Stimulated activated CD8-positive, alpha-beta memory T cell treated with anti-CD3 and anti-CD28 coated beads, Interleukin-2, amount 100 ng/mL, for 1 hour (primary cell): Measurements from ENCODE around the gene ABCD3.

ENCODE experiments used
- DNase-seq, 2 donors: peaks; one replicate each; pipeline ENCODE4 v3.0.0-alpha.2; 2020; ENCODE audit warnings: low read depth in 2 of 2

Gene ABCD3

DNA sequence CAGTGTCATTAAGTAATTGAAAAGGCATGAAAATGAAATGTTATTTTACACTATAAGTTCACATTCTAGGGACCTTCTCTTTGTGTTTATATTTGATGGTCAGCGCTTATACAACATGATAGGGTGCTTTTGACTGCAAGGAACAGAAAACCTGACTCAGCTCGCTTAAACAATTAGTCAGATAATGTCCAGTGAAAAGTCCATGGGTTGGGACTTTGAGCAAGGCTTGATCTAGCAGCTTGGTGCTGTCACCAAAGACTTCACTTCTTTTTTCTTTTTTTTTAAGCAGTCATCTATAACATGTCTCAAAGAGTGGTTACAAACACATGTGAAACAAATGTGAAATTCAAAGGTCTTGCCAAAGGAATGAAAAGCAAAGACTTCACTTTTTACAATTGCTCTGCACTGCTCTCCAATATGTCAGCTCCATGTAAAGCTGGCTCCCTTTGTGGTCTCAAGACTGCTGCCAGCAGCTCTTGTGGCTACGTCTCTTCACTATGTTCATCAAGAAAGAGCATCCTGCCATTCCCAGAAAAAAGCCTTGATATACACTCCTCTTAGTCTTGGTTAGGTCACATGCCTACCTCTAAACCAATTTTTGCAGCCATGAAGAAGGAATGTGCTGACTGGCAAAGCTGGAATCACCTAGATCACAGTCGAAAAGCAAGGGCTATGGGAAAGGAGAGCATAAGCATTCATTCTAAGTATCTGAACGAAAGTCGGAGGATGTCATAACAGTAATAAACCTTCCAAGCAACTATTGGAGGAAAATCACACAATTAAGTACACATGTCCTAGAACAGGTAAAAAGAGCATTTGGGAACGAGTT lies 108.2 kb downstream of the ABCD3 start:
- no peak for DNase-seq

DNA sequence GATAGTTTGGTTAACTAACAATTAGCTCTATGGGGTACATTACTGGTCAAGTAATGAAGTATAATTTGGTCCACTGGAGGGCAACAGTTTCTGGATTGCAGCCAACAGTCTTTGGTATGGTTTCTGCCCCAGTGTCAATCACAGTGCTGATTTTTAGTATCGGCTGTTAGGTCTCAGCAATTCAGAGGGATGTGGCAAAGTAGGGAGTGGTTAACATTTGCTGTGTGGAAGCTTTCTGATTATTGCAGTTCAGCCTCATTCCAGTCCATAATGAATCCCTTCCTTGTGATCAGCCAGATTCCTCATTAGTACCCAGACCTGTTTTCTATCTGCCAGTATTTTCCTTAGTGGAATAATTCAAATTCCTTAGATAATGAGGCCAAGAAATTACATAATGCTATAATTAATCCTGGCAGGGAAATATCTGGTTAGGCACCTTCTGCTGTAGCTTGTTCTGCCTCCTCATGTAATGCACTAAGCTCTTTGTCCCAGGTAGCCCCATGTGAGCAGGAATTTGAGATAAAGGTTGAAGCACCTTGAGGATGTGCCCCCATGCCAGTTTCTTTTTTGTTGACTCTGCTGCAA lies 109.3 kb downstream of the ABCD3 start:
- DNase-seq: no peak

GRCh38 chr1:94528299-94528698 lies 110.1 kb downstream of the ABCD3 start:
- no peak for DNase-seq

DNA sequence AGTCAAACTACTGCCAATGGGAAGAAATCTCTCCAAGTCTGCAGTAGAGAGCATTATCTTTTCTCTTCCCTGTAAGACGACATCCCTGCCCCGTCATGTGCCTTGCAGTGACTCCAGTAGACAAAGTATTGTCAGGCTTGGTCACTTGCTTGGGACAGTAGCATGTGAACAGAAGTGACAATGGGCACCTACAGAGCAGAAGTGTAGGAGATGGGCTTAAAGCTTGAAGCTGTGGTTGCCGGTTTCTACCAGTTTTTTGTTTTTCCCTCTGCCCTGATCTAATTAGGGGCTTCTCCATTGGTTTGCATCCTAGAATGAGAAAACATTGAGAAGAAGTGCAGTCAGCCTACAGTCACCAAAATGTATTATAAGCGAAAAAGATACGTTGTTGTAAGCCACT lies 110.6 kb downstream of the ABCD3 start:
- no peak for DNase-seq

- DNase-seq: no peak
Measured at GRCh38 chr1:94529416-94529815, 111.2 kb downstream of the ABCD3 start.

GRCh38 chr1:94530373-94530878 lies 112.2 kb downstream of the ABCD3 start:
- DNase-seq: no peak

GRCh38 chr1:94531664-94532063 lies 113.5 kb downstream of the ABCD3 start:
- DNase-seq: no peak

- no peak for DNase-seq
Measured at GRCh38 chr1:94532077-94532476, 113.9 kb downstream of the ABCD3 start.

DNA sequence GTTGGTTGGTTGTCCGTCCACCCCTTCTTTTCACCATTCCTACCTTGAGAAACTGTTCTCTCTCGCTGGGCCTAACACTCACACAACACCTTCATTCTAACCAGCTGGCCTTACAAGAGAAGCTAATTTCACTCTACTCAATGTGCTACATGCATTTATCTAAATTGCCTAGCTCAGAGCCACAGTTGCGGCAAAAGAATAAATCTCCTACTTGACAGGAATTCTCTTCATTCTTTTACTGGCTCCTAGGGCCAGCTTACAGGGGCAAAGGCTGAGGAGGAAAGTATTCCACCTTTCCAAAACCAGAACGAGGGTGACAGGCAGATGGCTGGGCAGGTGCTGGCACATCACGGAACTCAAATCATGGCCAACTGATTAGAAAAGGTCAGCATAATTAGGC lies 116.9 kb downstream of the ABCD3 start:
- DNase-seq: no peak

- DNase-seq: no peak
Measured at GRCh38 chr1:94535879-94536278, 117.7 kb downstream of the ABCD3 start.

DNA sequence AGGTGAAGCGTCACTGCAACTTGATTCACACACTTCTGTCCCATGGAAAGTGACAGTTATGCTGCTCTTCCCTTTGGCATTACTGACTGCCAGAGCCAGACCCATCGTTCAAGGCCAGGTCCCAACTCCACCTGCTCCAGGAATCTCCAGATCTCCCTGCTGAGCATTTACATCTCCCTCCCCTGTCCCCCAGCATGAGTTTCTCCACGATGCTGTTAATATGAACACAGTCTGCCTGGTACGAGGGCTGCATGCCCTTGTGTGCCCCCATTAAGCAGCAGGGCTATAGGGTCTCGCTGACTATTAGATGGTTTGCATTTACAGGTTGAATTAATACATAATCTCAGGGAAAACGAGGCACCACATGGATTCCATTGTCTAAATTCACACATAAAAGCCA lies 119.1 kb downstream of the ABCD3 start:
- DNase-seq: no peak

DNA sequence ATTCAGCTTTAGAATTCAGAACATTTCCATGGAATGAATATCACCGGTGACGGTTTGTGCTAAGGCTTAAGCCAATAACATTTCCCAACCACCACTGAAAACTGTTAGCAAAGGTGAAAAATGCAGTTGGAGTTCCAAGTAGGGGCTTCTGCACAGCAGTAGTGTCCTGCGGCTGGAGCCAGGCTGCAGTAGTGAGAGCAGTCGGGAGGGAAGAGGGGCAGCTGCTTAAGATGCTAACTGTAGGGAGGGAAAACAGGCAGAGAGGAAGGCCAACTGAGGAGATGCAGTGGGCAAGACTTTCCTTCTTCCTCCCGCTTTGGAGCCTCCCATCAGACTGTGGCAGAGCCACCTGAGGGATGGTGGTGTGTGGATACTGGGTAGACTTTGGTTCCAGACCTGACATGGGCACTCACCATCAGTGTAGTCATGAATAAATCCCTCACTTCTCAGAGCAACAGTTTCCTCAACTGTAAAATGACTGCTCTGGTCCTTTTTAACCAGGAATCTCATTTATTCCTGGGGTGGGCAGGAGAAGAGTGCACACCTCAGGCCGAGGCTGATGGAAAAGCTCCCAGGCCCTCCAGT lies 120.1 kb downstream of the ABCD3 start:
- no peak for DNase-seq

- no peak for DNase-seq
Measured at GRCh38 chr1:94539496-94539895, 121.3 kb downstream of the ABCD3 start.

DNA sequence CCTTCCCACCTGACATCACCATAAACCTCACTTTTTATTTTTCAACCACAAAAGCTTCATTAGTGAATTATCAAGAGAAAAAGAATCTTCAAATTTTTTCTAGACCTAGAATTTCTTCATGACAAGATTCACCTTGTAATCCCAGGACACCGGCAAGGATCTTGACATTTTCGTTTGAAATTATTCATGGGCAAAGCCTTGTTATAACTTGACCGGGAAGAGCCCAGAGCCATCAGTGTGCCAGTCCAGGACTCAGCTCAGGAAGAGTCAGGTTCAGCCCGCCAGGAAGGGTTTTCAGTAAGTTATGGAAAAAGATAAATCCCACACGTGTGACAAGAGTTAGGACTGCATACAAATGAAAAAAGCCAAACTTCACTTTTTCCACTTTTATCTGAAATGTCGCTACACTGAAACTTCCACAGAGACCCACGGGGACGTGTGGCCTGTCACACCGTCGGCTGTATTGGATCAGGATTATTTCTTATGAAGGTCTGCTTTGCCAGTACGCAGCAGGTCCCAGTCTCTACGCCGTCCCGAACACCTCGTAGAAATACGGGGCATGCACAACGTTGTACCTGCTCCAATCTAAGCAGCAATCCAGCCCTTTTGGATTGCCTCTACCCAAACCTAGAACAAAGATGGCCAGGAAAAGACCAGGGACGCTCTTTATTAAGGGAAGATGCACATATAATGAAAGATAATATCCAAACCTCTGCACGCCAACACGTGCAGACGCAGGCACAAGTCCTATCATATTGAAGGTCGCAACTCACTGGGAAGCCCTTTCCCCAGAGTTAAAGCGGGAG lies 122.5 kb downstream of the ABCD3 start:
- no peak for DNase-seq

- peak; percentile 29 to 42 for DNase-seq
Measured at GRCh38 chr1:94541246-94542087, 123.3 kb downstream of the ABCD3 start, which contains the start of gene F3. Gene F3 (minus strand): TSS chr1:94541759. CDS start chr1:94541636, 123 bp downstream.

DNA sequence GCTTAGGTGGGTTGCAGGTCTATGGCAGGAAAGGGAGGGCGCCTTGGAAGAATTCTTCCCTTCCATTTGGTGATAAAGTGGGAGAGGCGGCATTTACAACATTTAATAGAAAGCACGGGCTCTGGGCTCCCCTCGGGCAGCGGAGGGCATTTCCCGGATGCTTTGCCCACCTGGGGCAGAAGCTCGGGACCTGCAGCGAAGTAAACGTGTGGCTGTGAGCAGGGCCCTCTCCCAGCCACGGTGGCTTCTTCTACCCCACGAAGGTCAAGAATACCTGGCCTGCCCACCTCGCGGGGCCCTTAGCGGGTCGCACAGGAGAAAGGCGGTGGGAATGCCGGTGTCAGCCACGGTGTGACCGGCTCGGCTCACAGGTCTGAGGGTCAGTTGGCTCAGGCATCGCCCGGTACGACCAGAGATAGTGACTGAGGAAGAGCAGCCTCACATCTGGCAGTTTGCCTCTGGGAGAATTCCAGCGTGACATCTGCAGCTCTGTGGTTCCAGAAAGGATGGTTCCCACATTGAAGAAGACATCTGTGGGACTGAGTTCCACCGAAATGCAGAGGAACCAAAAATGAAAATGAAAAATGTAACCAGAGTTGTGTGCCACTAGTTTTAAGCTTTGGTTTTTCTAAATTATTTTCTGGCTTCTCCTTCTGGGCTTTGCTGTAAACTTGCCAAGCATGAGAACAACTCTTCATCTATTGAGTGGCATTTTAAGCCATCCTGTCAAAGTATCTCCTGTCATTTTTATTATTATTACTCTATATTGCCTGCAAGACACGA lies 124.1 kb downstream of the ABCD3 start:
- no peak for DNase-seq

GRCh38 chr1:94543001-94543400 lies 124.8 kb downstream of the ABCD3 start:
- DNase-seq: no peak

DNA sequence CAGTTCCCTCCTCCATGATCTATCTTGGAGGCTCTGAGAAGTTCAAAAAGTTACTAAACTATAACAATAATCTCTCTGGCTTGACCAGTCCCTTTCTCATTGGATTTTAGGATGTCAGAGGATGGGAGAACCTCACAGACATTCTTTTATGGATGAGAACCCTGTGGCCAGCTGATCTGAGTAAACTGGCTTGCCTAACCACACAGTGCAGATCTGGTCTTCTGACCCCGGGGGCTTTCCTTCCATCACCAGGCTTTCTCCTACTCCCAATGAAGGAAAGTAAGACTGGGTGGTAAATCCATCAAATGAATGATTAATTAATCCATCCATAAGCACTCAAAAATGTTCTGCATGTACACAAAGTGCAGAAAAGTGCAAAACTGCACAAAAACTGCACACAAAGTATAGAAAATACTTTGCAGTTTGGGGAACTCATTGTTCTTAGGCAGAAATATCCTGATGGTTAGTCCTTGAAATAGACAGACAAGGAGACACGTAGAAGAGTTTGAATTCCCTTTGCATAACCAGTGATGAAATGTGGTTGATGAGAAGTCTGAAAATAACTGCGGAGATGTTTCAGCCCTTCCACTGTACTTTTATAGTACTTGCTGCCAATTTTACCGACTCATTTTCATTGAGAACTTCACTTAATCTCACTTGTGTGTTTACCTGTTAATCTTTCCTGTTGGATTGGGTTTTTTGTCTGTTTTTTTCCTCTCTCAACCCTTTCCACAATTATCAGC lies 125.9 kb downstream of the ABCD3 start:
- no peak for DNase-seq

DNA sequence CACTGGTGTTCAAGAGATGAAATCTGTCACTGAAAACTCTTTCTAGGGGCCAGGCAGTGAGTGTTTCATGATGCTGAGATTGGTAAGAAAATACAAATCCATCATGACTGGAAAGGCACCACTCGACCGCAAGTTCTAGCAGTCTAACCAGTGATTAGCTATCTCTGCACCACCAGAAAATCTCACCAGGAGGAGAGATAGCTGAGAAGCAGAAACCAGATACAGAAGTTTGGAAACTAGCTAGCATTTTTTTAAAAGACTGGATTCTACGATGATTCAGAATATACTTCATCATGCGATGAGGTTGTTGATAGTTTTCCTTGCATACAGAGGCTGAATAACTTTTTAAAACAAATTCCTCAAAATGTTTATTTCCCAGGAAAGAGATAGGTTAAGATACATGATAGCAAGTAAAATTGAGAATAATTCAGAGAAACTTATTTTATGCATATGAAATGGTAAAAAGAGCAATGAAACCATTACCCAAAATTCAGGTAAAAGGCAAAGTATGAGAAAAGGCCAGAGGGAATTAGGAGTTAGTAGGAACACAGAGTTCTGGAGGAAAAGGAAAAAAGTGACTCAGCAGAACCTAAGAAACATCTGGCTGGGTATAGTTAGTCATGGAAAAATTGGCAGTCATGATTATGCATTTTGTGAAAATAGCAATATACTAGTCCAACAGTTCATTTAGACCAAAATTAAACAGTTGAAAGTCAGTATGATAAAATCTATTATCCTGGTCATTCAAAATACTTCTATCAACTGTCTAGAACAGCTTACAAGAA lies 126.7 kb downstream of the ABCD3 start:
- no peak for DNase-seq
